Ramos (cell line): ENCODE results near the gene NAA25.

ENCODE experiments used
- in situ Hi-C: fragments of 300-500 bp; cut with MboI; formaldehyde crosslinking; loops from one replicate; pipeline ENCODE4 v1.14.3; 2022; ENCODE audit warnings: low sequenced_read_pairs; ENCODE audit not compliant: unreplicated experiment

NAA25 gene

GRCh38 chr12:111981987-111982386 is 126.6 kb downstream of the NAA25 start:
- in situ Hi-C loops = no loop called here

GRCh38 chr12:111980598-111980997 is 128.0 kb downstream of the NAA25 start:
- in situ Hi-C loops = no loop called here

DNA sequence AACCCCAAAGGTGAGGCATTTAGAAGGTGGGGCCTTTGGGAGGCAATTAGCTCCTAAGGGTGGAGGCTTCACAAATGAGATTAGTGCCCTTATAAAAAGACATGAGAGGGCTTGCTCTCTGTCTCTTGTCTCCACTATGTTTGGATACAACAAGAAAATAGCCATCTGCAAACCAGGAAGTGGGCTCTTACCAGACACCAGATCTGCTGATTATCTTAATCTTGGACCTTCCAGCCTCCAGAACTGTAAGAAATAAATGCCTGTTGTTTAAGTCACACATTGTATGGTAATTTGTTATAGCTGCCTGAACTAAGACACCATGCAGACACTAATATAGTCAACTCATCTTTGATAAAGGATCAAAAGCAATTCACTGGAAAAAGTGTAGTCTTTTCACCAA is 130.0 kb downstream of the NAA25 start:
- in situ Hi-C loops = no loop called here

DNA sequence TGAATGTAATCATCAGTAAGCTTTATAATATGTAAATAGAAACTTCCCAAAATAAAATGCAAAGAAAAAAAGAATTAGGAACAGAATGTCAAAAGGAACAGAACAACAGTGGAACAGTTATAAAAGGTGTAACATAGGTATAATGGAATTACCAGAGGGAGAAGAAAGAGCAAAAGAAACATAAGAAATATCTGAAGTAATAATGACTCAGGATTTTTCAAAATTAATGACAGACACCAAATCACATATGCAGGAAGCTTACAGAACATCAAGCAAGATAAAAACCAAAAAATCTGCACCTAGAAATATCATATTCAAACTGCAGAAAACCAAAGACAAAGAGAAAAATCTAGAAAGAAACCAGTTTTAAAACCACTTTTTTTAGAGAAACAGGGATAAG is 131.7 kb downstream of the NAA25 start:
- in situ Hi-C loops = no loop called here
